ENCODE measurements around the gene DEPDC5.

GRCh38 chr22:31737932-31738331 lies 15.9 kb upstream of the DEPDC5 start:
- TF ChIP-seq CTCF (IDR thresholded peaks at IDR 0.05) = no peak
- no peak for TF ChIP-seq POLR2A (IDR thresholded peaks at IDR 0.05)
- TF ChIP-seq POLR2AphosphoS5 (IDR thresholded peaks at IDR 0.05) = no peak

Data from breast epithelium (tissue), 3 donors.